Subcutaneous preadipocyte (primary cell): ENCODE results near the gene OR10X1. TPM values are rescaled to one million over a fixed set of nuclear protein-coding genes. Genes with fewer than 3 reads are reported as not detected.

Experiments
- total RNA-seq: library from RNA; depleted of rRNA; stranded (reverse); fragments of >200 nt; gene quantifications from 2 replicates; pipeline ENCODE4 v1.2.3, GENCODE V29; 2012

OR10X1 gene, protein sequence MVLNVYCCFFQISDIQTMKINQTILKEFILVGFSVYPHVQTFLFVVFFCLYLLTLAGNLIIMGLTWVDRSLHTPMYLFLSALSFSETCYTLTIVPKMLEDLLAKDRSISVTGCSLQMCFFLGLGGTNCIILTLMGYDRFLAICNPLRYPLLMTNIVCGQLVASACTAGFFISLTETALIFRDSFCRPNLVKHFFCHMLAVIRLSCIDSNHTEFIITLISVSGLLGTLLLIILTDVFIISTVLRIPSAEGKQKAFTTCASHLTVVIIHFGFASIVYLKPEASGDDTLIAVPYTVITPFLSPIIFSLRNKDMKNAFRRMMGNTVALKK
- not detected in 2 replicates for total RNA-seq

DNA sequence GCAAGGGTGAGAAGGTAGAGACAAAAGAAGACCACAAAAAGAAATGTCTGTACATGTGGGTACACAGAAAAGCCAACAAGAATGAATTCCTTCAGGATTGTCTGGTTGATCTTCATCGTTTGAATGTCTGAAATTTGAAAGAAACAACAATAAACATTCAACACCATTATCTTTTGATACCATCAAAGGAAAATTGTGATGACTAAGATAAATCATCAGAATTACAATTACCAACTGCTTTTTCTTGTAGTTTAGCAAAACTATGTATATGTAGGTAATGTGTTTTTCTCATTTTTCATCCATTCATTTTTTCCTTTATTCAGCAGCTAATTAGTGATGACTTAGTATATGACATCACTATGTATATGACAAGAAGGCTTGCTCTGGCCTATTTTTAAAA, at the start of gene OR10X1:
TSS of gene OR10X1 (minus strand) at position 167 of the 400 bp plus-strand sequence. CDS start at position 167, 0 bp downstream.

DNA sequence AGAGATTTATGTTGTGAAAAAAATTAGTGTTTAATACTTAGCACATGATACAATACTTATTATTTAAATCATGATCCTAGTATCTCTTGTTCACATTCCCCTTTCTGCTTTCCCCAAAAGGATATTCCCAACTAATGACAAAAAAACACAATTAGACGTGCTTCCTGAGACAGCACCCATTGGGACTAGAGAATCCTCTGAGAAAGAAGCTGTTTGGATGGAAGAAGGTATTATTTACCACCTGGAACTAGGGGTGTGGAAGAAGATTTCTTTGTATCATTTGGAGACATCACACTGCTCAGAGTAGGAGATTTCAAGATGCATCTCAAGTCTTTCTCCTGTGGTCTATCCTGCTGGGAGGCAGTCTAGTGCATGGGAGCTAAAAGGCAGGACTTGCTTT, 25.3 kb upstream of the OR10X1 start, which contains the start of gene OR10Z1:
TSS of gene OR10Z1 (plus strand) at position 301 of the 400 bp plus-strand sequence. CDS start 1,171 bp downstream, outside the sequence.

DNA sequence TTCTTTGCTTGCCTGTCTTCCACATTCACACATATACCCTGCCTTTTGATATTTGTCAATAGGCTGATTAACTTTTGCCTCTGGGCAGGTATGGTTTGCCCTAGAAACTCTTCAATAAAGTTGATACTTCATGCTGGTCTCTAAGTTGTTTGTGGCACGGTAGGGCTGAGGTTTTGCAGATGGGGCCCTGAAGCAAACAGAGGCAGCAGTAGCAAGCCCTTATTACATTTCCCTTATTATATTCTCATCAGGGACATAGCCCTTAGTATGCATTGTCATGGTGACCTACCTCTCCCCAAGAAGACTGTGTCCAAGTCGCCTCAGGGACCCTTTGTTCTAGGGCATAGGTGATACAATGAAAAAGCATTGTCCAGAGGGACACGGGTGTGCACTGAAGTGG, 9.2 kb downstream of the OR10X1 start, which contains the start of gene OR6P1:
TSS of gene OR6P1 (minus strand) at position 101 of the 400 bp plus-strand sequence. CDS start 6,976 bp downstream, outside the sequence.

DNA sequence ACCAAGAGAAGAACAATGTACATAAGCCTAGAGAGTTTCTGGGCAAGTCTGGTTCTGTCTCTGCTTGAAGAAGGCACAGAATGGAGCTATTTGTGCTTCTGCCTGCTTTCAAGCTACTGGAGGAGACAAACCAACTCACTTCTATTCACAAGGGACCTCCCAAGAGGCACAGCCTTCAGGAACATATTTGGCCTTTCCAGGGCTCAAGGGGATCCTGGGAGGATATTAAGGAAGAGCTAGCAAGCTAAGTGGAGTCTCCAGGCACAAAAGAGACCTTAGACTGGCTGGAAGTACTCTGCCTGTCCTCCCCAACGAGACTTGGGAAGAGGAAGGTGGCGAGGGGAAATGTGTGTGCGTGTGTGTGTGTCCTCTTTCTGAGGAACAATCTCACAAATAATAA, 25.3 kb downstream of the OR10X1 start, which contains the start of gene OR6Y1:
TSS of gene OR6Y1 (minus strand) at position 54 of the 400 bp plus-strand sequence. CDS start 6,300 bp downstream, outside the sequence.

Other genes starting within 250 kb of the OR10X1 start
- gene CD1B, start 248.4 kb downstream of the OR10X1 start, total RNA-seq: not detected in 2 replicates
- gene CD1E, start 226.0 kb downstream of the OR10X1 start, total RNA-seq: not detected in 2 replicates
- not detected in 2 replicates for gene OR10T2, start 180.4 kb downstream of the OR10X1 start, total RNA-seq
- gene OR10K2, start 153.7 kb downstream of the OR10X1 start, total RNA-seq: not detected in 2 replicates
- not detected in 2 replicates for gene OR10K1, start 118.1 kb downstream of the OR10X1 start, total RNA-seq
- gene OR10R2, start 107.7 kb downstream of the OR10X1 start, total RNA-seq: not detected in 2 replicates
- not detected in 2 replicates for gene OR6Y1, start 25.5 kb downstream of the OR10X1 start, total RNA-seq
- gene OR6P1, start 9.3 kb downstream of the OR10X1 start, total RNA-seq: not detected in 2 replicates
- not detected in 2 replicates for gene OR10Z1, start 25.4 kb upstream of the OR10X1 start, total RNA-seq
- gene SPTA1, start 106.8 kb upstream of the OR10X1 start, total RNA-seq: under 0.01 TPM in 1 of 2 replicates, not detected in the other
- not detected in 2 replicates for gene OR6K2, start 120.8 kb upstream of the OR10X1 start, total RNA-seq
- gene OR6K3, start 140.8 kb upstream of the OR10X1 start, total RNA-seq: not detected in 2 replicates
- not detected in 2 replicates for gene OR6K6, start 174.8 kb upstream of the OR10X1 start, total RNA-seq
- gene OR6N1, start 192.3 kb upstream of the OR10X1 start, total RNA-seq: not detected in 2 replicates
- gene OR6N2, start 201.3 kb upstream of the OR10X1 start, total RNA-seq: not detected in 2 replicates